Vagina (tissue), 2 donors: Measurements from ENCODE around the gene MMEL1.

ENCODE experiments used
- POLR2A ChIP-seq, 2 donors: fragments of 450-650 bp; IDR thresholded peaks; one replicate each; pipeline ENCODE4 v1.6.1; 2017; ENCODE audit warnings: antibody characterized with exemption in 2 of 2, mild to moderate bottlenecking in 2 of 2, moderate library complexity in 2 of 2
- POLR2AphosphoS5 ChIP-seq, 2 donors: sonication (generic); formaldehyde crosslinking; IDR thresholded peaks; one replicate each; pipeline ENCODE4 v1.9.0; 2017; ENCODE audit warnings: antibody characterized with exemption in 2 of 2, mild to moderate bottlenecking in 2 of 2, low read depth in 1 of 2; ENCODE audit not compliant: insufficient read depth in 1 of 2
- TF ChIP-seq, protein P1 (sequence below), 3 experiments: fragments of 450-650 bp in 2 of 3; fragments of 200-600 bp in 1 of 3; sonication (generic) in 1 of 3; IDR thresholded peaks; one replicate each; pipeline ENCODE4 v1.5.1; 2017 to 2019; ENCODE audit warnings: antibody characterized with exemption in 3 of 3, mild to moderate bottlenecking in 2 of 3, moderate library complexity in 2 of 3

DNA sequence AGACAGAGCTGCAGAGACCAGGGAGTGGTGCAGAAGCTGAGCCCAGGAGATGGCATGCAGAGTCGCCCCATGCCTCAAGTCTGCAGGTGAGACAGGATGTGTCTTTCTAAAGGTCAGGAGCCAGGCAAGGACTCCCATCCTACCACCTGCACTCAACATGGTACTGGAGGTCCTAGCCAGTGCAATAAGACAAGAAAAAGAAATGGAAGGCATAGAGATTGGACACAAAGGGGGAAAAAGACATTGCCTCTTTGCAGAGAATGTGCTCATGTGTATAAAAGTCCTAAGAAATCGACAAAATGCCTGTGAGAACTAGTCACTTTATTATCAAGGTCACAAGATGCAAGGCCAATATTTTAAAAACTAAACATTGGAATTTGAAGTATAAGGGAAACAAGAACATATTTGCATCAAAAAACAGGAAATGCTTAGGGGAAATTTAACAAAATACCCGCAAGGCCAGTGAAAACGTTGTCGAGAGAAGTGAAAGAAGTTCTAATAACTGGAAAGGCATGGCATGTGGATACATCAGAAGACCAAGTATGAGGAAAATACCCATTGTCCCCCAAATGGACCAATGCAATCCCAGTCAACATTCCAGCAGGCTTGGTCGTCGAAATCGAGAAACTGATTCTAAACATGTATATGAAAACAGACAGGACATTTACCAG lies 59.4 kb downstream of the MMEL1 start:
- TF ChIP-seq, protein P1, sequence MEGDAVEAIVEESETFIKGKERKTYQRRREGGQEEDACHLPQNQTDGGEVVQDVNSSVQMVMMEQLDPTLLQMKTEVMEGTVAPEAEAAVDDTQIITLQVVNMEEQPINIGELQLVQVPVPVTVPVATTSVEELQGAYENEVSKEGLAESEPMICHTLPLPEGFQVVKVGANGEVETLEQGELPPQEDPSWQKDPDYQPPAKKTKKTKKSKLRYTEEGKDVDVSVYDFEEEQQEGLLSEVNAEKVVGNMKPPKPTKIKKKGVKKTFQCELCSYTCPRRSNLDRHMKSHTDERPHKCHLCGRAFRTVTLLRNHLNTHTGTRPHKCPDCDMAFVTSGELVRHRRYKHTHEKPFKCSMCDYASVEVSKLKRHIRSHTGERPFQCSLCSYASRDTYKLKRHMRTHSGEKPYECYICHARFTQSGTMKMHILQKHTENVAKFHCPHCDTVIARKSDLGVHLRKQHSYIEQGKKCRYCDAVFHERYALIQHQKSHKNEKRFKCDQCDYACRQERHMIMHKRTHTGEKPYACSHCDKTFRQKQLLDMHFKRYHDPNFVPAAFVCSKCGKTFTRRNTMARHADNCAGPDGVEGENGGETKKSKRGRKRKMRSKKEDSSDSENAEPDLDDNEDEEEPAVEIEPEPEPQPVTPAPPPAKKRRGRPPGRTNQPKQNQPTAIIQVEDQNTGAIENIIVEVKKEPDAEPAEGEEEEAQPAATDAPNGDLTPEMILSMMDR (IDR thresholded peaks at IDR 0.05) = no peak
- no peak for TF ChIP-seq POLR2A (IDR thresholded peaks at IDR 0.05)
- TF ChIP-seq POLR2AphosphoS5 (IDR thresholded peaks at IDR 0.05; ENCODE audit: insufficient read depth in 1 of 2, low read depth in 1 of 2) = no peak
